GM12872 (cell line): Measurements from ENCODE around the gene STAT5A.

ENCODE experiments used
- CTCF ChIP-seq: IDR thresholded peaks from 3 replicates; pipeline ENCODE4 v1.5.1; 2011; ENCODE audit warnings: low read depth, mild to moderate bottlenecking, low read length, moderate library complexity; ENCODE audit not compliant: insufficient read depth

Gene STAT5A

DNA sequence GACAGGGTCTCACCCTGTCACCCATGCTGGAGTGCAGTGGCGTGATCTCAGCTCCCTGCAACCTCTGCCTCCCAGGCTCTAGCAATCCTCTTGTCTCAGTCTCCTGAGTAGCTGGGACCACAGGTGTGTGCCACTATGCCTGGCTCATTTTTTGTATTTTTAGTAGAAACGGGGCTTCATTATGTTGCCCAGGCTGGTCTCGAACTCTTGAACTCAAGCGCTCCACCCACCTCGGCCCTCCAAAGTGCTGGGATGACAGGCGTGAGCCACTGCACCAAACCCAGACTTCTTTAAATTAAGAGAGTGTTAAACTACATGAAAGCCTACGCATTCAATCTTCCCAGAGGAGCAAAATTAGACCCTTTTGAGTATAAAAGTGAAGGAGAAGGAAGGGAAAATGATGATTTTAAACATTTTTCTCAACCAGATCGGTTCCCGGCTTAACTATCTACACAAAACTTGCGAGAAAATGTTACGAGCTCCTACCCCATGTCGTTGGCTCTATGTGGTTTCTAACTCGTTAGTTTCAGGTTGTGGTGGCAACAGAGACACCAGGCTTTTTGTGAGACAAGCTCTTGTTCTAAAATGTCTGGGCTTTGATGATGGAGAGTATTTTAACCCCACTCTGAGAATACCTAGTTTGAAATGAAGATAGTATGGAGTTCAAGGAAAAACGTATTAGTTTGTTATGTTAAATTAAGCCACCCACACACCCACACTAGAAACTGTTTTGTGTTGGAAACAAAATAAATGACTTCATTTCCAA, 38.4 kb upstream of the STAT5A start:
- no peak for TF ChIP-seq CTCF

DNA sequence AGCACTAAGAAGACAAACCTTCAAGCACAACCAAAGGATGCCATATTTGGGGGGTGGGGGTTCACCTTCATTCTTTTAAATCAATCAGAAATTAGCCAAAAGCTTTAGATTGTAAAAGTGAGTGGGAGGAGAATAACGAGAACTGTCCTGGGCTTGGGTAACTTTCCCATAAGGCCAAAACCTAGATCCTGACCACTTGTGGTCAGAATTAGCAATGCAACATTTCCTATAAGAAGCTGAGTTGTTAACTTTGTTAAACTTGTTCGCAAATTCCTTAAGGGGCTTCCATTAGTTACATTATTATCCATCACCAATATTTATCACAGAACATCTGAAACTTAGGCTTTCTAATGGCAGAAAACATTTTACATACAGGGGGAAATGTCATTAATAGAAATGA, 37.2 kb upstream of the STAT5A start:
- no peak for TF ChIP-seq CTCF

DNA sequence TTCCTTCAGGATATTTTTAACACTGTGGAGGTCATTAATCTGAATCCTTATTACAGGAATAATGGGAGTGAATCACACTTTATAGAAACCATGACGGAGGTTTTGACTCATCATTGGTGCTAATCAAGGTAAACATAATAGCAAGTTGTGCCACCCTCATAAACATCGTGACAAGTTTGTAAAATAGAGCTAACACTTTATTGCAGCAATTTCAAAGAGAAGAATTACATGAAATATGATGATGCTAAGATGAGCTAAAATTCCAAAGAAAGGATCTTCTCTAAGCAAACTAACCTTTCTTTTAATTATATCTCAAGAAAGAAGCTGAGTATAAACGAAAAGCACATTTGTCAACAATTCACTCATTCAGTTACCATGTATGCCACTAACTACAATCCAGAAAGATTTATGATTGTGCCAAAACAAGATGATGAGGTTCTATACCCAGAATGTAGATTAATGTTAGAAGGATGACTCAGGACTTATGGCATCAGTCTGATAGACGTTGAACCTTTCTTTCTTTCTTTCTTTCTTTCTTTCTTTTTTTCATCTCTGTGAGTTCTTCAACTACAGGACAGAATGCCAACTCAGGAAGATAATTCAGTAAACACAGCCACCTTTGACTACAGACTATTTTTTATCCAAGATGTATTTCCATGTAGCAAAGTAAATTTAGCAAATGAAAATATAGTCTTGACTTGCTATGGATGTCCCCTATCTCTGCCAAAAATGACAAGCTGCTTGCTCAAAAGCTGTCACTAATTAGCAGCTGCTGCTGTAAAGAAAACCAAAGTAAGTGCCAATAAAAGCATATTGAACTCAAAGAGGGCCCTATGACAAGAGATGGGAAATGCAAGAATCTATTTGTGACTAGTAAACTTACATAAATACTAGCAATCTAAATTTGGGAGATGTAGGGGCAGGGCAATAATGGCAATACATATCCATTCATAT, 35.4 kb upstream of the STAT5A start:
- TF ChIP-seq CTCF = no peak

DNA sequence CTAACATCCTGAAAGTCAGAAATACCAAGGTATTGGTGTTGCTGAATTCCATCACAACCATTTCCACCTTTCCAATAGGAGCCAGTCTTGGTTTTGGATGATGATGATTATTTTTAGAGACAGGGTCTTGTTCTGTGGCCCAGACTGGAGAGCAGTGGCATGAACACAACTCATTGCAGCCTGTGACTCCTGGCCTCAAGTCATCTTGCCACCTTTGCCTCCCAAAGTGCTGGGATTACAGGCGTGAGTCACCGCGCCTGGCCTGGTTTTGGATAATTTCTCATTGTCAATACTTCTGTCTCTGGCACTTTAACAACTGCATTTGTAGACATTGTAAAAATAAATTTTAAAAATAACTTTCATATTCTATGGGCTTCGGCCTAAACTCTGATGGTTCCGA, 34.7 kb upstream of the STAT5A start:
- no peak for TF ChIP-seq CTCF

- no peak for TF ChIP-seq CTCF
Observed at GRCh38 chr17:42255445-42255844, 32.9 kb upstream of the STAT5A start.

- no peak for TF ChIP-seq CTCF
Observed at GRCh38 chr17:42260318-42260717, 28.0 kb upstream of the STAT5A start.

GRCh38 chr17:42266462-42266861, 21.8 kb upstream of the STAT5A start:
- TF ChIP-seq CTCF = no peak
